Measurements from ENCODE around the gene SNX33.
"Not testable (repeated sequence)": the region's sequence is repeated elsewhere in the genome, so short reads cannot be mapped to it uniquely, and the experiment has no call there.

Gene SNX33

DNA sequence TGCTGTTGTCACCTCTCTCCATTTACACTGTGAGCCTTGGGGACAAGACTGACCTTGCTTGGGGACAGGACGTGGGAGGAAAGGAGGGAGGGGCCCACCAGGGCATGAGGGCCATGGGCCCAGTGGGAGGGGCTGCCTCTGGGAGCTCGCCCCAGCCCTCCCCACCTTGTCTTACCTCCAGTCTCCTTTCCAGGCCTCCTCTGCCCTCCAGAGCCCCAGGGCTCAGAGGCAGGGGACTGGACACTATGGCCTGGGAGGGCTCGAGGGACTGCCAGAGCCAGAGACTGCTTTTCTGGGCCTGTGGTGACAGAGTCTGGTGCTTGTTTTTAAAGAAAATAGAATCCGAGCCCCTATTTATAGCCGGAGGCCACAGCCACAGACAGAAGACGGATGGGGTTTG, 54.7 kb downstream of the SNX33 start:
- Histone ChIP-seq H3K27me3 (ENCODE audit: insufficient read depth, poor library complexity, severe bottlenecking) (no peaks in the 10 kb centered on the region), H3K4me1 (ENCODE audit: insufficient read depth, poor library complexity, severe bottlenecking) (peaks cover 20% of the 10 kb centered on the region), H3K36me3 (ENCODE audit: low read depth) (no peaks in the 10 kb centered on the region), H3K9me3 (ENCODE audit: severe bottlenecking) (no peaks in the 10 kb centered on the region), H3K4me3 (ENCODE audit: severe bottlenecking) (no peak overlapping the region), H3K27ac (ENCODE audit: poor library complexity, severe bottlenecking) (no peak overlapping the region)
- TF ChIP-seq, protein P1, sequence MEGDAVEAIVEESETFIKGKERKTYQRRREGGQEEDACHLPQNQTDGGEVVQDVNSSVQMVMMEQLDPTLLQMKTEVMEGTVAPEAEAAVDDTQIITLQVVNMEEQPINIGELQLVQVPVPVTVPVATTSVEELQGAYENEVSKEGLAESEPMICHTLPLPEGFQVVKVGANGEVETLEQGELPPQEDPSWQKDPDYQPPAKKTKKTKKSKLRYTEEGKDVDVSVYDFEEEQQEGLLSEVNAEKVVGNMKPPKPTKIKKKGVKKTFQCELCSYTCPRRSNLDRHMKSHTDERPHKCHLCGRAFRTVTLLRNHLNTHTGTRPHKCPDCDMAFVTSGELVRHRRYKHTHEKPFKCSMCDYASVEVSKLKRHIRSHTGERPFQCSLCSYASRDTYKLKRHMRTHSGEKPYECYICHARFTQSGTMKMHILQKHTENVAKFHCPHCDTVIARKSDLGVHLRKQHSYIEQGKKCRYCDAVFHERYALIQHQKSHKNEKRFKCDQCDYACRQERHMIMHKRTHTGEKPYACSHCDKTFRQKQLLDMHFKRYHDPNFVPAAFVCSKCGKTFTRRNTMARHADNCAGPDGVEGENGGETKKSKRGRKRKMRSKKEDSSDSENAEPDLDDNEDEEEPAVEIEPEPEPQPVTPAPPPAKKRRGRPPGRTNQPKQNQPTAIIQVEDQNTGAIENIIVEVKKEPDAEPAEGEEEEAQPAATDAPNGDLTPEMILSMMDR (IDR thresholded peaks at IDR 0.05; ENCODE audit: poor library complexity, severe bottlenecking), result no peak
- ATAC-seq (ENCODE audit: low read depth) (no peak), DNase-seq (ENCODE audit: low spot score) (no peak)

DNA sequence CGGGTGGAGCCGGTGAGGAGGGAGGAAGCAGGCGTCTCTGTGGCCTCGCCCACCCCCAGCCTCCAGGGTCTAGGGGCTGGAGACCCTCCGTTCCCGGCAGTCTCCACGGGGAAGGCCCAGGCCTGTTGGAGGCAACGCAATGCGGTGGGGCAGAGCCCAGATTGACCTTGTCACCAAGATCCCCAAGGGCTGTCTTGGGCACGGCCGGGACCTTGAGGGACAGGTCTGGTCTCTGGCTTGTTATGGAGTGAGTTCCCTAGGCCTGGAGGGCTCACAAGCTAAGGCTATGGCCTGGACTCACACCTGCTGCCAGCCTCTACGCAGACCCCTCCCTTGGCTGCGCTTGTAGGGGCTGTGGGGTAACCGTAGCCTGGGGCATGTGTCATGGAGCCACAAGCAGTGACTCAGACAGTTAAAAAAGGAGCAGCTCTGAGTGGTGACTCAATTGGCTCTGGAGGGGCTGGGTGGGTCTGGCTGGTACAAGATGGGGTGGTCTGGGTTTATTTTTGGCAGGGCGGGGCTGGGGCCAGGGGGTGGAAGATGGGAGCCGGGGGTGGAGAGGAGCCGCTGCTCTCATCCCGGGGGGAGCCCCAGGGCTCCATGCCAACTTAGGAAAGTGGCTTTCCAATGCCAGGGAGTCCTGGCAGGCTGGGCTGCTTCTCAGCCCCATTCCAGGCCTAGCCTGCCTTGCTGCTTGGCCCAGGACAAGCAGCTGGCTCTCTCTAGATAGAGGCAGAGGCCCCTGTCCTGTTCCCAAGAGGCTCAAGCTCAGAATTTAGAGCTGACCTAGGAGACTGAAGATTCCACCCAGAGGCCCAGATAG, 55.9 kb downstream of the SNX33 start:
- H3K36me3 ChIP-seq (ENCODE audit: low read depth); H3K27me3 ChIP-seq (ENCODE audit: insufficient read depth, poor library complexity, severe bottlenecking); DNase-seq (ENCODE audit: low spot score); H3K4me3 ChIP-seq (ENCODE audit: severe bottlenecking); H3K9me3 ChIP-seq (ENCODE audit: severe bottlenecking): not testable (repeated sequence)
- ATAC-seq (ENCODE audit: low read depth), result peak; percentile 84
- peaks cover 17% of the 10 kb centered on the region for H3K4me1 ChIP-seq (ENCODE audit: insufficient read depth, poor library complexity, severe bottlenecking)
- H3K27ac ChIP-seq (ENCODE audit: poor library complexity, severe bottlenecking), result peak overlapping the region; percentile 55

DNA sequence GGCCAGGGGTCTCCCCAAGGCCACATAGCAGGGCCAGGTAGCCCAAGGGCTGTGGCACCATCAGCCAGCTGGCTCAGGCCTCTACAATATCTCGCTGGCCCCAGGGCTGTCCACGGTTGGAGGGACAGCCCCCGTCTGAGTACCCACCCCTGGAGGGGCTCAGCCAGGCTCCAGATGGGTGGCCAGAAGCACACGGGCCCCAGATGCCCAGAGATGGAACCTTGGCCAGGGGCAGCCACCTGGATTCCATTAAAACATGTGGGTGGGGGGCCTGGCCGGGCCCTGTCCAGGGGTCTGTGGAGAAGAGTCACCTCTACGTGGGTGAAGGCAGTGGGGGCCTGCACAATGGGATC, 56.5 kb downstream of the SNX33 start:
- ATAC-seq (ENCODE audit: low read depth) (no peak; the same call in 2 of the 3 replicates), DNase-seq (ENCODE audit: low spot score) (no peak)
- Histone ChIP-seq H3K36me3 (ENCODE audit: low read depth) (no peaks in the 10 kb centered on the region), H3K27me3 (ENCODE audit: insufficient read depth, poor library complexity, severe bottlenecking) (no peaks in the 10 kb centered on the region), H3K4me3 (ENCODE audit: severe bottlenecking) (no peak overlapping the region), H3K27ac (ENCODE audit: poor library complexity, severe bottlenecking) (peak overlapping the region; percentile 55), H3K9me3 (ENCODE audit: severe bottlenecking) (no peaks in the 10 kb centered on the region), H3K4me1 (ENCODE audit: insufficient read depth, poor library complexity, severe bottlenecking) (peaks cover 17% of the 10 kb centered on the region)
- TF ChIP-seq, protein P1 (IDR thresholded peaks at IDR 0.05; ENCODE audit: poor library complexity, severe bottlenecking), result no peak

DNA sequence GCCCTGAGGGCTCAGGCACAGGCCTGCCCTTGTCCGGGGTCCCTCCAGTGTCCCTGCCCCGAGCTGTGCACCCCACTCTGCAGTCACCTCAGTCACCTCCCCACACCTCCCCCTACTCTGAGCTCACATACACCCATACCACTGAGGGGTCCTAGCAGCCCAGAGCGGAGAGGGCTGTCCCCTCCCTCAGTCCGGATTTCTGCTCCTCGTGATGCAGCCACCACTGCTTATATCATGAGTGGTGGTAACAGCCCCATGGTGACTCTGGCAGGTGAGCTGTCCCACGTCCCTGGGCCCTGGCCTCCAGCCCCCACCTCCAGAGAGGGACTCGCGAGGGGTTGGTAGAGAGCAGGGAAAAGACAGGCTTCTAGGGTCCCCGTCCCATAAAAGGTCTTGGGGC, 56.9 kb downstream of the SNX33 start:
- Histone ChIP-seq H3K27me3 (ENCODE audit: insufficient read depth, poor library complexity, severe bottlenecking) (no peaks in the 10 kb centered on the region), H3K4me3 (ENCODE audit: severe bottlenecking) (no peak overlapping the region), H3K36me3 (ENCODE audit: low read depth) (no peaks in the 10 kb centered on the region), H3K27ac (ENCODE audit: poor library complexity, severe bottlenecking) (peak overlapping the region; percentile 55), H3K4me1 (ENCODE audit: insufficient read depth, poor library complexity, severe bottlenecking) (peaks cover 17% of the 10 kb centered on the region), H3K9me3 (ENCODE audit: severe bottlenecking) (no peaks in the 10 kb centered on the region)
- TF ChIP-seq, protein P1 (IDR thresholded peaks at IDR 0.05; ENCODE audit: poor library complexity, severe bottlenecking), result no peak
- no peak for DNase-seq (ENCODE audit: low spot score)
- ATAC-seq (ENCODE audit: low read depth), result no peak

DNA sequence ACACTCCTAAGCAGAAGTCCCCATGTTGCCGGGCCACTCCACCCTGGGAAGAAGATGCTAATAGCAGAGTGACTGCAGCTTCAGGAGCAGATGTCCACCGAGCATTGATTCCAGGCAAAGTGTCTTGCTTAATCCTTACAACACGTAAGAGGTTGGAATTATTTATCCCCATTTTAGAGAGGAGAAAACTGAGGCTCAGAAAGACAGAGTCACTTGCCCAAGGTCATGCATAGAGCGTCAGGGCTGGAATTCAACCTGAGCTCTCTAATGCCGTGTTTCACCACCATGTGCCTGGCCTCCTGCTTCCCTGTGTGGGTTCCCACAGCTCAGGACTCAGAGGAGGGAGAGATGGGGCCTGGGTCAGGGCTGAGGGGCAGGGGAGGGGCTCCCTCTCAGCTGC, 57.7 kb downstream of the SNX33 start:
- not testable (repeated sequence) for H3K36me3 ChIP-seq (ENCODE audit: low read depth); H3K4me3 ChIP-seq (ENCODE audit: severe bottlenecking); H3K9me3 ChIP-seq (ENCODE audit: severe bottlenecking); DNase-seq (ENCODE audit: low spot score); H3K27ac ChIP-seq (ENCODE audit: poor library complexity, severe bottlenecking); H3K27me3 ChIP-seq (ENCODE audit: insufficient read depth, poor library complexity, severe bottlenecking); ATAC-seq (ENCODE audit: low read depth)
- peaks cover 11% of the 10 kb centered on the region for H3K4me1 ChIP-seq (ENCODE audit: insufficient read depth, poor library complexity, severe bottlenecking)
